ENCODE data around the gene TLX3.

- TF ChIP-seq CTCF (IDR thresholded peaks at IDR 0.05) (no peak), POLR2AphosphoS5 (IDR thresholded peaks at IDR 0.05) (no peak), EP300 (IDR thresholded peaks at IDR 0.05) (no peak)
These were observed 35.8 kb upstream of the TLX3 start for GRCh38 chr5:171272996-171273970.

All from suprapubic skin (tissue), 4 donors.